ENCODE results near the gene MEIS2.

The MEIS2 gene

DNA sequence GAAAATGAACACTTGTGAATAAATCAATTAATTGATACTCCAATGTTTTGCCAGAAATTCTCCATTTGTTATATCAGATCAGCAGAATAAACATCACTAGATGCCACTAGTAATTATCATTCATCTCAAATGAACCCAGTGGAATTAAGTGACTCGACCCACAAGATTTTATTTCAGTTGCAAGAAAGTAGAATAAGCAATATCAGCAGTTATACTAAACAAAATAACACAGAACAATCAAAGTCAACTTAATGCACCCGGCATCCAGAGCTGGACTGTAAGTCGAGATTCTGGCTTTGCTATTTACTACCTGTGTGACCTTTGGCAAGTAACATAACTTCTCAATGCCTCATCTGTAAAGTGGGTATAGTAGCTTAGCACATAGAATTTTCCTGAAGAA, 256.5 kb downstream of the MEIS2 start:
- DNase-seq, result no peak
- in situ Hi-C loops (cut with HindIII; ENCODE audit: low pct_ligation_motif_present, low pct_unique_long_range_greater_than_20kb, low sequenced_read_pairs), result no loop called here

DNA sequence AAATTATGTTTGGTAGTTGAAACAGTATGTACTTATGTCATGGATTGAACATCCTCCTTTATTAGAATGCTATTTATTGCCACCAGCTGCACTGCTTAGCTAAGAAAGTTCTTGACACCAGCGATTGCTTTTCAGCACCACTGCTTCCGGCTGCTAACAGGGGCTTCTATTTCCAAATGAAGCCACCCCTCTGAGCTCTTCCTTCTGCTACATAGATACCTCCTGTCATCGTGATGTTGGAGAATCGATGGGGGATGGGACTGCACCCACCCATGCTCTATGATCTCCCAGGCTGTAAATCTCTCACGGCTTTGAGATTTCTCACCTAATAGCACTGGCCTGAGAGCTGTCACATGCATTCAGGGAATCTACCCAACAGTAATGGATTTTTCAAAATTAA, 259.2 kb downstream of the MEIS2 start:
- no peak for DNase-seq
- in situ Hi-C loops (cut with HindIII; ENCODE audit: low pct_ligation_motif_present, low pct_unique_long_range_greater_than_20kb, low sequenced_read_pairs), result no loop called here

Measured in ACHN (cell line).